GM18907 (cell line): ENCODE results near the gene SLC25A21.

Source experiments
- ATAC-seq: cut with Tn5 transposase; IDR thresholded peaks from one replicate; pipeline ENCODE4 v1.9.1; 2021; ENCODE audit warnings: mild to moderate bottlenecking, moderate library complexity; ENCODE audit not compliant: unreplicated experiment

The SLC25A21 gene

DNA sequence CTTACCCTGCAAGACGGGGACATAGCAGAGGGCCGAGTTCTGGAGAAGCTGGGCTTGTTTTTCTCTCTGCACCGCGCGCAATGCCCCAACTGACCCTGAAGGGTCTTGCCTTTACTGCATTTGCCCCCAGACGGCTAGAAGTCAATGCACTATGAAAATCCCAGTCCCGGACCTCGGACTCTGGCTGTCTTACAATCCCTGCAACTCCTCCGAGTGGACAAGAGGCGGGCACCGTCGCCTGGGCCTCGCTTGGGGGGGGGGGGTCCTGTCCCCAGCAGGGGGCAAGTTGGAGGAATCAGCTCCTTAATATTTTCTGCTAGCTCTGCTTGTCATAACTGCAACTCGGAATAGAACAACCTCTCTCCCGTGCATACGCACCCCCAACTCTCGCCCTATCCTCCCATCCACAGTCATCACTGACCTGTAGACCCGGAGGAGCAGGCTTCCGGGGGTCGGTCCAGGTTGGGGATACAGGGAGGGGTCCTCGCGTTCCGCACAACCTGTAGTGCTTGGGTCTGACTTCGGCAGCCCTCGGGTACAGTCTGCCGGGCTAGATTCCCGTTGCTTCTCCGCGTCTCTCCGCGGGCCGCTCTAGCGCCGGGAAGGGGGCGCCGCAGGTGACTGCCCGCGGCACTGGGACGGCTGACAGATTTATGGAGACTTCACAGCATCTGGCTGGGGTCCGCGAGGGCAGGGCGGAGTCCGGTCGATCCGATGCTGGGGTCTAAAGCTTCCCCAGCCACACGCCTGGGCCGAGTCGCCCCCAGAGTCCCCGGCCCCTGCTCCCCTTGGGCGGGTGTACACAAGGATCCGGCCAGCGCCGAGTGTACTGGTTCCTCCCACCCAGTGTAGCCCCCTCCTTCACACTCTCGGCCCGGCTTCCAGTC is 514.0 kb downstream of the SLC25A21 start:
- no peak for ATAC-seq

DNA sequence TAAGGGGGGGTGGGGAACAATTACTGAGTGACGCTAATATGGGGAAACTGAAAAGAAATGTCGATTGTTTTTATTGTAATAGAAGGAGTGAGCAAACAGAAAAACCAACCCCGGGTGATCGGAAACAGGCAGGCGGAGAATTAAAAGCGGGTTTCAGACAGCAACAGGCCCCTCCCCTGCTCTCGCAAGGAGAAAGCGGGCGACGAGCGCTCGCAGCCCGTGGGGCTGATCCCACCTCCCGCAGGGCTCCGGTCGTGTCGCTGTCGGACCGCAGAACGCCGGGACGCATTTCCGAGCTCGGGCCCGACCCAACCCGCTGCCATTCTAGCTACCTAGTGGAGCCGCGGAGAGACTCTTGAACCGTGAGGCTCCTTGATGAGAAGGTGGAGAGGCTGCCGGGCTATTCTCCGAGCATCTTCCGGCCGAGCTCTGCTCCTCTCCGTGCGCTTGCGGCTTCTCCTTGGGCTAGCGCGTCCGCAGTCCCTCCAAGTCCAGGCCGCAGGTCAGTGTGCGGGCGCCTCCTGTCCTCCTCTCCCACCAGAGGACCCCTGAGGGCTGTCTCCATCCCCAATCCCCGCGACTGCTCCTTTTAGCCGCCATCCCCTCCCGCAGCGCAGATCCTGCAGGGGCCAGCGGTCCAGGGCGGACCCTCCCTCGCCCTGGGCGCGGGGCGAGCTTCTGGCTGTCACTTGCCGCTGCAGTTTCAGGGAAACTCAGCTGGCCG is 514.8 kb downstream of the SLC25A21 start:
- no peak for ATAC-seq

DNA sequence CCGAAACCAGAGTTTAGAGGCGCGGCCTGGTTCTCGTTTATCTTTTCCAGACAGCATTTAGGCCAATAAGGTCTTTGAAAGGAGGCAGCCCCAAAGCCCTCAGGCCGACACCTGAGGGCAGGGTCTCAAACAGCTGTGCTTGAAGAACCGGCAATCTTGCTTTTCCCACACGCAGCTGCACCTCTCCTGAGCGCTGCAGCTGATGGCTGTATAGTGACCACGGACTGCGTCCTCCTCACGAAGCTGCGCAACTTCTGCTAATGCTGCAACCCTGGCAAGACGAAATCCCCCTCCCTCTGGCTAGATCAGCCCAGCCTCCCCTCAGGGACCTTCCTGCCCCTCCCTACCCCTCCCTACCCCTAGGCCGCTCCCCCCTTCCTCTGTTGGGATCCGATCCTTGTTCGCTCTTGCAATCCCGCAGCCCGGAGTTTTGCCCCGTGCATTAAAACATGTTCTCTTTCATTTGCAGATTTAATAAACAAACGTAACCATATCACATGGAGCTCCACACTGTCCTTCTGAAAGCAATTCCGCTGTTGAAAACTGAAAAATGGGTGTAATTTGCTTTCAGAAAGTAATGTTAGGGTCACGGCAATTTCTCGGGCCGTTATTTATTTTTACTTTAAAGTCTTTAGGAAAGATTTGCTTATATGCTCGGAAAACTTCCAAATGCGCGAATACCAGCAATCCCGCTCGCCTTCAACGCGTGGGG is 515.6 kb downstream of the SLC25A21 start:
- ATAC-seq: no peak

DNA sequence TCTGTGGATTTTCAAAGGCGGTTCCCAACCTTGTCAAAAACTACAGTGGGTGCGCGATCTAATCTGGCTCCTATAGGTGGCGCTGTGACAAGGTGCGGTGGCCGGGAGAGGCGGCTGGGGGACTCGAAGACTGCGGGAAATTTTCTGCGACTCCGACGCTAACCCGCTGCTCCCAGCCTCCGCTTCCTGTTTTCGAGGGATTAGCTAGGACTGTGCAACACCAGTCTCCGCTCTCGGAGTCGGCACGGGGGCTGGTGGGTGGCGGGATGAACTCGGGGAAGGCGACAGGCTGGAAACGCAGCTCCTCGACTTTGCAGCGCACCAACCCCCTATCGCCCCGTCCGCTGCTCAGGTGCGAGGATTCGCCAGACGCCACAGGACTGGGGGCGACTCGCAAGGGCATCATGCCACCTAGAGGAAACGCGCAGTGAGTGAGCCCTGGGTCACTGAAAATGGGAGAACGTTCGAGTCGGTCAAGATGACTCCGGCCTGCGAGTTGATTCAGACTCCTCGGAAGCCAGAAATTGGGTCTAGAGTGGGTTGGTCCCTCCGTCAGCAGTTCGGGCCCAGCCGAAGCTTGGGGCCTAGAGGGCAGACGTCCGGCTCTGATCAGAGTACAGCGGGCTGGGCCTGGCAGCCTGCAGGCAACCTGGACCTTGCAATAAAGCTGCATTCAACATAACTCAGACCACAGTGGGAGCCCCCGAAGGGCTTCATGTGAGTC is 516.3 kb downstream of the SLC25A21 start:
- no peak for ATAC-seq

DNA sequence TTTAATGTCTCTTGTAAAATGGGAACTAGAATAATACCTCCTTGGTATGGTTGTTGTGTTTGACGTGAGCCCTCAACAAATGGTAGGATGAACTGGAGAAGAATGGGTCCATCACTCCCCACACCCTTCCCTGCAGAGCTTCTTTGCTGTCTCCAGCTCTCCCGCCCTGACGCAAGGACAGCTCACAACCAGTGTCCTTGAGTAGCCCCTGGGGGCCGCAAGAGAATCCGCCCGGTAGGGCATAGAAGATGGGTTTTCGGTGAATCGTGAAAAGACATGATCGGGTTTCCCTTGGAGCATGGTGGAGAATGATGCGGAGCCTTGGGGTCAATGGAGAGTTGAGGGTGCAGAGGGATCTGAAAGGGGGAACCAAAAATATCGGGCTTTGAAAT is 516.8 kb downstream of the SLC25A21 start:
- ATAC-seq: no peak

DNA sequence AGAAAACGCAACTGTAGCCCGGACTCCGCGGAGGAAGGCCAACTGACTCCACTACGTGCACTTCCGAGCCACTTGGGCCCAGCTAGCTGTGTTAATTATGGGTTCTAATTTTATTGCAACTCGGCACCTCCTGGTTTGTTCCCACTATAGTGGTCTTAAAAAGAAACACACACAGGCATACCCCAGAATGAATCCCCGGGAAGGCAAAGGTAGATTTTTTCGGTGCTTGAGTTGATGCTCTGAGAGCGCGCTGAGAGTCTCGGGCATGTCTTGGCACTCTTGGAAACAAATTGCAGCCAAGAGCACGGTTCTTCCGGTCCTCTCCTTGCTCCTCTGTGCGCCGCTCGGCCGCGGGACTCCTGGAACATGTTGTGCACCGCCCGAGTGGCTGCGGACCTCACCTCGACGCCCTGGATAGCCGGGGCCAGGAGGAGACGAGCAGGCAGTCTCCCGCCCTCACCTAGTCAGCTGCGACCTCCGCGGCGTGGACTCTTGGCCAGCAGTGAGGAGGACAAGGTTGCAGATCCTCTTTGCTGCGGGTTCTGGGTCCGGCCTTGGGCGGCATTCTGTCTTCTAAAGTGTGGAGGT is 517.5 kb downstream of the SLC25A21 start:
- ATAC-seq: no peak

DNA sequence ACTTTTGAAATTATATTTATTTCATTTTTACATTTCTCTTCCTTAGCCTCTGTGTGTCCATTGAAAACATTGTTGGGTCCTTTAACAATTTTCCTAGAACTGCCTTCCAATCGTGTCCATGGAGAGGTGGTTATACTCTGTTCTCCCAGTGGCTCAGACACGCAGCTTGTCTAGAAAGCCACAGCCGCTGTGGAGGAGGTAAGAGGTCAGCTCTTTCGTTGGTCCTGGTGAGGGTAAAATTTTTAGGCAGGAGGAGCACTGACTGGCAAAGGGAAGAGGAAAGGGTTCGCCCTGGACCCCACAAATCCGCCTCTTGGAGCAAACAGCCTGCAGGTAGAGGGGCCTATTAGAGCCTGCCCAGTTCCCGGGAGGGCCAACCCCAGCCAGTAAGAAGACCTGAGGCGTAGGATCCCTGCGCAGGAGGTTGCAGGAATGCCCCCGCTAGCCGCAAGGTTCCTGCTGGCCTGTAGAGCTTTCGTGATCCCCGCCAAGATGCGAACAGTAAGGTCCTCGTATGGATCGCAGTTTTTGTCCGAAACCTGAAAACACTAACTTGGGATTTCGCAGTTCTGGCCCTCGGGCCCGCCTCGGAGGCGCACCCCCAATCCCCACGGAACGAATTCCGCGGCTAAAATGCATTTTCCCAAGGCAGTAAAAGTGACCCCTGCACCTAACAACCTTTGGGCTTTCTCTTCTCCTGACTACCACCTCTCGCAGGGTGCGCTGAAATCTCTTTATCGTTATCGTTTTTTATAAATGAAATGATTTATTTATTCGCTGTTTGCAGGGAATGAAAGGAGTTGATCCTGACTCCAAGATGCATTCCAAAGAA is 518.2 kb downstream of the SLC25A21 start:
- no peak for ATAC-seq

DNA sequence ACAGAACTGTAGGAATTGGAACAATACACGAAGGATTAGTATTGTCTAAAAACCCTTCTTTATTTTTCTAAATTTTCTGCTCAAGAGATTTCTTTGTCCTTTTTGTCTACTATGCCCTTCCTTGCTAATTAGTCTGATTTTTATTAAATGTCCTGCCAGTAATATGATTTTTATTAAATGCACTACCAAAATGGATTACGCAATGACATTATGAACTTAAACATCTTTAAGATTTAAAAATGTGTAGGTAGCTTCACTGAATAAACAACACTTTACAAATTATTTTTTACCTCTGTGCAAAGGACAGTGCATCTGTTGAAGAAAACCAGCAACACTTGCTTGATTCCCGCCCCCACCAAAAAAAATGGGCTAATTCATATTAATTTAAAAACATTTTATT is 519.0 kb downstream of the SLC25A21 start:
- ATAC-seq: no peak

DNA sequence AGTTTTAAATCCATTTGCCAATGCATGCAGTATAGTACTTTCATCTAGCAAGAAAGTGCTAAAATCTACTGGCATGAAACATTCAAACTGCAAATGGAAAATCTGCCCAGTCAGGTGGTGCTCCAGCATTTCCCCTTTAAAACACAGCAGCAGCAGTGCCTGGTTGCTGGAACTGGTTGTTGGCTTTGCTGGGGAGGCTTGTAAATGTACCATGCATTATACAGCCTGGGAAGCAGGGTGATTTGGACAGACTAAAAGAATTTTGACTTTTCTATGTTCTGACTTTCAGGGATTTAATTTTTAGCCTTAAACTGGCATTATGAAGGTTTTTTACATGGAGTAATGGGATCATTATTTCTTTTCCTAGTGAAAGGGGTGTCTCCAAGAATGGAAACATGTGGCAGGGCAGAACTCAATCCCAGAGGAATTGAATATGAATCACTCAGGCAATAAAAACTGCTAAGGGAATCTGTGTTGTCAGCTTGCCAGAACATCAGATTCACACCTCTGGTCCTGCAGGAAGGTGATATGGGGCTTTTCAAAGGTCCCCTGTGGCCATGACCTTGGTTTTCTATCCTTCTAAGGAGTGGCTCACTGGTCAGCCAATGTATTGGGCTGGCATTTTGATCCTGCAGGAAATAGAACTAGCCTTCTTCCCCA is 519.7 kb downstream of the SLC25A21 start:
- ATAC-seq: no peak

DNA sequence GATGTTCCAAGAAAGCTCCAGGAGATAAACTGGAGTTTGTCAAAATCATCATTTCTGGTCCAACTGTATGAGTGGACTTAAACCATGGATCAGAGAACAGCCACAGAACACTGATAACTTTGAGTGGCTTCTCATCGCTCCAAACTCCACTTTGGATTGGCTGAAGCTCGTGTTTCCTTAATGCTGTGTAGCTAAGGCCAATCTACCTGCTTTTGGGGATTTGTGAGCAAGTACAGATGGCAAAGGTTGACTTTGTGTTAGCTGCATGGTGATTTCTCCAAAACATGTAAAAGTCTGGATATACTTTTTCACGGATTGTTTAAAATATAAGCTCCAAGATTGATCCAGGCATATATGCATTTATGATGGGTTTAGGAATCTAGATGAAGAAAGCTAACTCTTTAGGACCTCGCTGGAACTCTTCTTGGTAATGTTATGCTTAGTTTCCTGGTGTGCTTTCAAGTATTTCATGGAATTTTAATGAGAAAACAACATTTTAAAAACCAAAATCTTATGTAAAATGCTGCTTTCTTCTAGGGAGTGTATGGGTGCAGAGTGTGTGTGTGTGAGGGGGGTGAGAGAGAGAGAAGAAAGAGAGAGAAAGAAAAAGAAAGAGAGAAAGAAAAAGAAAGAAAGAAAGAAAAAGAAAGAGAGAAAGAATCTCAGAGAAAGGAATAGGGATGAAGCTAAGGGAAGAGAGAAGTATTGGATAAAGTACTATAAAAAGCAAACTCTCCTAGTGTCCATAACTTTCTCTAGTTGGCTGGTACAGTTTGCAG is 522.3 kb downstream of the SLC25A21 start:
- no peak for ATAC-seq

DNA sequence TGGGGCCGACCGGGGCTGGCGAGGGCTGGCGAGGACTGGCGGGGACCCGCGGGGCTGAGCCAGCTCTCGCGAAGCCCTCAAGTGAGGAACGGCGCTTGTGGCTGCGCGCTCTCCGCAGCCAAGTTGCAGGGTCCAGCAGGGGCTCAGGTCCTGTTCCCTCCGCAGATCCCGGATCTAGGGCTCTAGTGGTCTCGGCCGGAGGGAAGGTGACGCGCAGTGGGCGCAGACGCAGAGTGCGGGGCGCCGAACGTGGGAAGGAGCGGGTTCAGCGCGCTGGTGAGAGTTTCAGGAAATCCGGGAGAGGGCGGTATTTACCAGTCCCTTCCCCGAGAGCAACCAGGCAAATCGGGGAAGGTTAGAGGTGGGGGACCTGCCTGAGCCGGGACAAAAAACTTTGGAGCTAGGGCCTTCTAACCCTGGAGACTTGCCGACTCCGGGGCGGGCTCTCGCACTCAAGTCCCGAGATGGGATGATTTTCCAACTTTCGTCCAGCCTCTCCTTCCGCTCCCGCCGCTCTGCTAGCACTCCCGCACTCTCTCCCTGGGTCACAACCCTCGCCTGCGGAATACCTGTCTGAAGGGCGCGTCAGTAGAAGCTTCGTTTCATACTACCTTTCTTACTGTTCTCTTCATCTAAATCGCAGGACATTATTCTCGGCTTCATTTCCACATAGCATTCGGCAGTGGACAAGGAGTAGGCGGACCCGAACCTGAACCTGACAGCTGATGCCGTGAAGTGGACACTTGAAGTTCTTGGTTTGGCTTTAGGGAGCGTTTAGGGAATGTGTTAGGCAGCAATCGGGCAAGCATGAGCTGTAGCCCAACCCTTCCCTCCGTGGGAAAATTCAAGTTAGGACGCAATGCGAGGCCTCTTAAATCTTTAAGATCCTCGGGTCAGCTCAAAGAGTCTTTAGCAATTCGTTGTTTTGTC is 524.3 kb downstream of the SLC25A21 start:
- ATAC-seq: no peak

DNA sequence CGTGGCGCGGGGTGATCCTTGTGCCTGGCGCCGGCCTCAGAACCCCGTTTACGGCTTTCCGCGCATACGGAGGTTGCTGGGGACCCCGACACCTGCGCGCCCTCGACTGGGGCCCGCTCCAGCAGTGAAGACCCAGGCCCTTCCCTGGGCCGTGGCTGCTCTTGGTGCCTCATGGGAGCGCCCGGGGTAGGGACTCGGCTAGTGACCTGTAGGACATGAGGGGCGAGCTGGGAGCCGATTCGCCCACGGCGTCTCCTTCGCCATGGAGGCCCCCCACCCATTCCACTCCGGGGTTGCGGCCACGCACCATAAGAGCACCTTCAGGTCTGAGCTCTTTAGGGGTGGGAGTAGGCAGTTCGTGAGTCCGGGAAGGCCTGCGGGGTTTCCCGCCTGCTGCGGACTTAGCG is 525.0 kb downstream of the SLC25A21 start:
- no peak for ATAC-seq

DNA sequence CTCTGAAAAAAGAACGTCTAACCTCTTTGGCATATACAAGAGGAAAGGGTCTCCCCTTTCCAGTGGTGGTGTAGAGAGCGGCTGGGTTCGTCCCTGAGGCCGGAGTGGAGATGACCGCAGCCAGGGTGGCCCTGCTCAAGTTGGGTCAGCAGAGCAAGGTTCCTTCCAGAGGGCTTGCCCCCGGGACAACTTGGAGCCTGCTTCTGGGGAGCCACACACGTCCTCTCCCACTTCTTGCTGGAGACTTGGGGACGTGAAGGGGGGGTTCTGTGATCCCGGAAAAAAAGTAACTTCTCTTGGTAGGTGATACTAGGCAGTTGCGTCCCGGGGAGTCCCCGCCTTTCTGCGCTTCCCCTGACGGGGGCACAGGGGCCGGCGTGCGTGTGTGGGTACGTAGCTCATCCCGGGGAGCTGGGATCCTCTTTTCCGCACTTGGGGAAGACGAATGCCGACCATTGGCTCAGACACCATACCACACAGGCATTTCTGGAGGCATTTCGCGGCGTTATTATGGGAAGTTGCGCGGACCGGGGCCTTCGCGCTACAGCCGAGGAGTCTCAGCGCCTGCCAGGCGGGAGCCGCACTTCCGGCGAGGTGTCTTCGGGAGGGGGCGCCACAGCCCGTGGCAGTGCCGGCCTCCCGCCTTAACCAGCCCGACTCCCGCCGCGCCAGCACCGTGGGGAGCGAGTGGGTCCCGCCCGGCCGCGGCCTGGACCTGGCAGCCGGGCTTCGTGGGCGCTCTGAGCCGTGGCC is 525.6 kb downstream of the SLC25A21 start:
- ATAC-seq: no peak

DNA sequence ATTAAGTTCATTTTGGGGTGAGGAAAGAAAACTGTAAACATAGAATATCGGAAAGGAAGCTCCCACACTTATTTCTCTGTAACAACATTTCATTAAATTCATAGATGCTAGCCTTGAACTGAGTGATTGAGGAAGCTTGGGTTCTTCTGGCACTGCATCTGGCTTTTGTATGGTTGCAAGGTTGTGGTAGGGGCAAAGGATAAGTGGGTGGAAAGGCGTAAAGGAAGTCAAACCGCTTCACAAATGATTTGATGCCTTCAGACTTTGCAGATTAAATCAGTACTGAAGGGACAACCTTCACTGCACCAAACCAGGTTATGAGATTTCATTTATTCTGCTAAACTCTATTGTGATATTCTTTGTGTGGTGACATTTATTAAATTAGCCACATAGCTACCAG is 538.8 kb downstream of the SLC25A21 start:
- ATAC-seq: no peak
